Midbrain (tissue), 1 donor: Measurements from ENCODE around the gene KCNIP3.
"Not testable (repeated sequence)": the region's sequence is repeated elsewhere in the genome, so short reads cannot be mapped to it uniquely, and the experiment has no call there.

Experiments used
- DNase-seq: peaks from one replicate; lab custom pipeline; 2025; lab: John Stamatoyannopoulos, UW

KCNIP3 gene

DNA sequence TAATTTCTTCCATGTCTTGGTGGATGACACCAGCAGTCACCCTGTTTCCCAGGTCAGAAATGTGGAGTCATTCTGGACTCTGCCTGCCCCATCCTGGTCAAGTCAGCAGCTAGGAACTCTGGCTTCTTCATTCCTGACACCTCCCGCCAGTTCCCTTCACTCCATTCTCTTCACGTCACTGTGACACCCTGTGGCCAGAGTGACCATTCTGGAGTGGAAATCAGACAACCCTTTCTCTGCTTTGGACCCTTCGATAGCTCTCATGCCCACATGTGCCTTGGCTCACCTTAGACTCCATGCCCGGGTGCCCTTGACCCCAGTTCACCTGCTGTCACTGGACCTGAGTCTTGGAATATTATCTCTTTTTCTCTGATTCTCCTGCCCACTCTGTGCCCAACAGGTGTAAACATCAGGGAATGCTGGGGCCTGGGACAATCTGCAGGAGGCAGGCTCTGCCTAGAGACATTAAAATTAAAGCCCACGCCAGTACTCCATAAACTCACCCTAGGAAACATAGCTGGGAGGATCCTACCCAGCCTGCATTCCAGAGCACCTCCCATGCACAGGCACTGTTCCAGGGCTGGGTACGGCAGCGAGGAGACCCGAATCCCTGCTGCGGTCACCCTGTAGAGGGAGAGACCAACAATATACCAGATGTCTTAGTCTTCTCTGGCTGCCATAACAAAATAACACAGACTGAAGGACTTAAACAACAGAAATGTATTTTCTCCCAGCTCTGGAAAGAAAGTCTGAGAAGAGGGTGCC, 64.3 kb downstream of the KCNIP3 start:
- DNase-seq = no peak

DNA sequence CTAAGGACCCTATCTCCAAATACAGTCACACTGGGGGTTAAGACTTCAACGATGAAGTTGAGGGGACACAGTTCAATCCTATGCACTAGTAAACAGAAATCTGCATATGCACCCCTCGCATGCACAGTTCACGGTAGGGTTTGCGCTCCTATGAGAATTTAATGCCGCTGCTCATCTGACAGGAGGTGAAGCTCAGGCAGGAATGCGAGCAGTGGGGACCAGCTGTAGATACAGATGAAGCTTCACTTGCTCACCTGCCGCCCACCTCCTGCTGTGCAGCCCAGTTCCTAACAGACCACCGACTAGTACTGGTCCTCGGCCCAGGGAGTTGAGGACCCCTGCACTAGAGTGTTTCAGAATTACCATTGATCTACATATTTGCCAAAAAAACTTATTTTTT, 65.3 kb downstream of the KCNIP3 start:
- no peak for DNase-seq

DNA sequence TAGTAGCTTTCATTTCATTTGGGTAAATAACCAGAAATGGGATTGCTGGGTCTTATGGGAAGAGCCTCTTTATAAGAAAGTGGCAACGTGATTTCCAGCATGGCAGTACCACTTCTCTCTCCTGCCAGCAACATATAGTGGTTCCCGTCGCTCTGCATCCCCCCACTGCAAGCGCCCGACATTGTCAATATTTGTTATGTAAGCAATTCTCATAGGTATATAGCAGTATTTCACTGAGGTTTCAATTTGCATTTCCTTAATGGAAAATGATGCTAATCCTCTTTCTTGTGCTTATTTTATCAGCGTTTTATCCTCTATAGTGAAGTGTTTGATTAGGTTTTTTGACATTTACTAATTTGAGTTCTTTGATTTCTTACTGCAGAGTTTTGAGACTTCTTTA, 69.4 kb downstream of the KCNIP3 start:
- DNase-seq = no peak

DNA sequence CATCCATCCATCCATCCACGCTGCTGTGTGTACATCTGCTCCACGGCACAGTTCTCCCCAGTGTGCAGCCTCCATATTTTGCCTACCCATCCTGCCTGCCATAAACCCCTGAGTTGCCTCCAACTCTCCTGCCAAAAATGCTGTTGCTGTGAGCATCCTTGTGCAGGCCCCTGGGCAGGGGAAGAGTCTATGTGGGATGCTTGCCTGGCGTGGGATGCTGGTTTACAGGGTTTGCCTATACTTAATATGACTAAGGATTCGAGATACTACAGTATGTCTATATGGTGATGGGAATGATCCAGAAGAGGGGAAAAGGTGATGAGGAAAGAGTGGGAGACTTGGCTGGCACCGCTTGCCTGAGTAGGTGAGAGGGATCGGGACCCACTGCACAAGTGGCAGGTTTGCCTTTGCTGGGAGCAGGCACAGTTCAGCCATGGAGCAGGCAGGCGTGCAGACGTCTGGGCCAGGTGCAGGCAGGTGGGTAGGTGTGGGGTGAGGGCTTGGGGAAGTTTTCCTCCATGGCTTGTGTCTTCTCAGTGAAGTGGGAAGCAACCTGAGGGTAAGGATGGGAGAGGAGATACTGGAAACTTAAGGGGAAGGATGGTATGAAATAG, 75.2 kb downstream of the KCNIP3 start:
- no peak for DNase-seq

DNA sequence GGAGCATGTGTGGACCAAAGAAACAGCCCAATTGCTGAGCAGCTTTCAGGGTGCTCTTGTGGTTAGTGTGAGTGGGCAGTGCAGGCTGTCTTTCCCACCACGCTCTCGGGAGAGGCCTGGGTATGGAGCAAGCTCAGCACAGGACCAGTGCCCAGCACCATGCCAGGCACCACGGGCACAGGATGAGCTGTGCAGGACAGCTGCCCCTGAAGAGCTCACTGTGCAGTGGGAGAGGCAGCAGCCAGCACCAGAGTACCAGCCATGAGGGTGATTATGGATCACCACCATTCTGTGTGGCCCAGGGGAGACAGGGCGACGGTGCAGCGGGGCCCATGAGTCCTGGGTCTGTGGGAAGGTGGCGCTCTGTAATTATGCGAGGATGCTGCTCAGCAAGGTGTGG, 75.7 kb downstream of the KCNIP3 start:
- no peak for DNase-seq

DNA sequence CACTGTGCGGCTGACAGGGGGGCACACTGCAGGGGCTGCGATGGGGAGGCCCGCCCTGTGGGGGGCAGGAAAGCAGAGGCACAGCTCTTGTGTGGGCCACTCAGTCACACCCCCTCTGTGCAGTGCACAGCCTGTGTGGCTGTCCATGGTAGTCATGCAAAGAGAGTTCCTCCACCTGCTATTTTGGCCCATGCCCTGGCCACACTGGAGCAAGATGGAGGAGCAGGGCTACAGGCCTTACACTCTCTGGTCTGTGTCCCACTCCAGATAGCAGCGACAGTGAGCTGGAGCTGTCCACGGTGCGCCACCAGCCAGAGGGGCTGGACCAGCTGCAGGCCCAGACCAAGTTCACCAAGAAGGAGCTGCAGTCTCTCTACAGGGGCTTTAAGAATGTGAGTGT, 76.9 kb downstream of the KCNIP3 start:
- no peak for DNase-seq

DNA sequence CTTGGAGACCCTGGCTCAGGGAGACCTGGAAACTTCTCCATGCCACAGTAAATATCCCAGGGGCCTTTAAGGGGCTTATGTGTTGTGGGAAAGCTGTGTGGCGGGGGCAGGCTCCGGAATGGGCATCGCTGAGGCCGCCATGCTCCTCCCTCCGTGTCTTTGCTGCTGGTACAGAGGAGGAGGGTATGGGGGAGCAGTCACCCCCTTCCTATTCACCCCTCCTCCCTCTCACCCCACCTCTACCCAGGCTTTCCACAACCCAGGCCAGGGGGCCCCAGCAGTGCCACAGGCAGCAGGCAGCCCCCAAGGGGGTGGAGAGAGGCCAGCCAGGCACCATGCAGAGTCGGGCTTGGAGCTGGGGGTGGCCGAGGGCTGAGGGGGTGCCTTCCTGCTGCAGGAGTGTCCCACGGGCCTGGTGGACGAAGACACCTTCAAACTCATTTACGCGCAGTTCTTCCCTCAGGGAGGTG, 77.3 kb downstream of the KCNIP3 start:
- DNase-seq = no peak

DNA sequence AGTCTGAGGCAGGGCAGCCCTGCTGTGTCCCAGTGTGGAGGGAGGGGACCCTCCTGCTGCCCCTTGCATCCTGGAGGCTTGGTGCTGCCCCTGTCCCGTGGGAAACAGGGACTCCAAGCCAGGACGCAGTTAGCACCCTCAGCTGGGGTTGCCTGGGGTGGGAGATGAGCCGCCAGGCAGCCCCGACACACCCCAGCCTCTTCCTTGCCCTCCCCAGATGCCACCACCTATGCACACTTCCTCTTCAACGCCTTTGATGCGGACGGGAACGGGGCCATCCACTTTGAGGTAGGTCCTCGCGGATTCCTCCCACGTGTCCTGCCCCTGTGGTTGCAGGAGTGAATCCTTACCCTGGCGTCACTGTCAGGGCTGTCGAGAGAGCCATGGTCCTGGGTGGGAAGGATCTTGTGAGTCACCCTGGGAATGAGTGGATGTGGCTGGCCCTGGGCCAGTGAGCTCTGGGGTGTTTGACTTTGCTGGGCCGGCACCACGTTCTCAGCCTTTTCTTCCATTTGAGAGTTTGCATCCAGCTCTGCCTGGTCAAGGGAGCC, 77.8 kb downstream of the KCNIP3 start:
- DNase-seq = no peak

DNA sequence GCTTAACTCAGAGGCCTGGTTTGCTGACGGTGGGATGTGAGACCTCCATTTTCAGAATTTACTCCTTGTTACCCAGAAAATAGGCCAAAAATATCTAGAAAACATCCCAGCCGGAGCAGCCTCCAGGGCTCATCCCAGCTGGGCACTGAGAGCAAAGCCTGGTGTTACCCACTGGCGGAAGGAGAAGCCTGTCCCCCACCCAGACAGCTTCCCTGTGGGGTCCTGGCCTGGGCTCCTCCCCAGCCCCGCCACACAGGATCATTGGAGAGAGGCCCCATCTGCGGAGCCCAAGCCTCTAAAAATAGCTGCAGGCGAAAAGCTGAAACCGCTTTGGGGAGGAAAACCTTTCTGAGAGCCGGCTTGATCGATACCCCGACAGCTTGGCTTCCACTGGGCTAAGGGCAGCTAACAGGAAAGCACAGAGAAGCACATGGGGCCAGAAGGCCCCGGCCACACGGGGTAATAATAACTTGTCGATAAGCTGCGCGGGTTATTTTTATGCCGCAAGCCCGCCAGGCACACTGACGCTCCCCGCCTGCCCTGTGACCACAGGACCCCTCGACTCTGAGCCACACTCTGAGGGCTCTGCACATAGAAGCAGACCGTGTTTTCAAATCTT, 78.5 kb downstream of the KCNIP3 start:
- no peak for DNase-seq

DNA sequence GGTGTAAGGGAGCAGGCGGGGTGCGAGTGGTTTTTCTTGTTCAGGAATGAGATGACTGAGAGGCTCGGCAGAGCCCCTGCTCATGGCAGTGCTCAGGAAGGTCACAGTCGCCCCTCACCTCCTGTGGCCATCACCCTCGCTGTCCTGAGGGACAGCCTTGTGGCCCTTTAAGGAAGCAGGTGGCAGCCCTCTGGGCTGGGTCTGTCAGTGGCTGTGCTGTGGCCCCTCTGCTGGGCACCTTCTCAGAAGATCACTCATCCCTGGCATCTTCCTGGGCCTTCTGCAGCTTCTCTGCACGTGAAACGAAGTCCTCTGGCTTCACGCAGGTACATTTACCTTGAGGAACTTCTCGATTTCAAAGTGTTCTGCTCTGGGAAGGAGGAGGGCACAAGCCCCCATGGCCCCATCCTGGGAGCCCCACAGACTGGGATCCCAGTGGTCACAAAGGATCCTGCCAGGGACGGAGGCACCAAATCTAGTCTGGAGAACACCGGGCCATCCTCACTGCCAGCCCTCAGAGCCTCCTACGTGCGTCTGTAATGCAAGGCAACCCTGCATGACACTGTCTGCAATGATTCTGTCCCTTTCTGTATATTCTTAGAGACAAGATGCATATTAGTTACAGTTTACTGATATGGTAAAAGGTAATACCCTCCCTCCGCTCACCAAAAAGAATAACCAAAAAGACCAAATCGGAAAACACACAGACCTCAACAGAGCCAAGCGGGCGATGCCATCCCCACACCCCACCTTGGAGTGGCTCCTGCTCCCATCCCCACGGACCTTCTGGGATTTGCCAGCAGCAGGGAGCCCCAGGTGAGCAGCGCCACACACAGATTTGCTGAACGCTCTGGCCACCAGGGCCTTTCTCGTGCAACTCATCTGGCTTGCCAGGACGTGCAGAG, 79.4 kb downstream of the KCNIP3 start:
- no peak for DNase-seq

DNA sequence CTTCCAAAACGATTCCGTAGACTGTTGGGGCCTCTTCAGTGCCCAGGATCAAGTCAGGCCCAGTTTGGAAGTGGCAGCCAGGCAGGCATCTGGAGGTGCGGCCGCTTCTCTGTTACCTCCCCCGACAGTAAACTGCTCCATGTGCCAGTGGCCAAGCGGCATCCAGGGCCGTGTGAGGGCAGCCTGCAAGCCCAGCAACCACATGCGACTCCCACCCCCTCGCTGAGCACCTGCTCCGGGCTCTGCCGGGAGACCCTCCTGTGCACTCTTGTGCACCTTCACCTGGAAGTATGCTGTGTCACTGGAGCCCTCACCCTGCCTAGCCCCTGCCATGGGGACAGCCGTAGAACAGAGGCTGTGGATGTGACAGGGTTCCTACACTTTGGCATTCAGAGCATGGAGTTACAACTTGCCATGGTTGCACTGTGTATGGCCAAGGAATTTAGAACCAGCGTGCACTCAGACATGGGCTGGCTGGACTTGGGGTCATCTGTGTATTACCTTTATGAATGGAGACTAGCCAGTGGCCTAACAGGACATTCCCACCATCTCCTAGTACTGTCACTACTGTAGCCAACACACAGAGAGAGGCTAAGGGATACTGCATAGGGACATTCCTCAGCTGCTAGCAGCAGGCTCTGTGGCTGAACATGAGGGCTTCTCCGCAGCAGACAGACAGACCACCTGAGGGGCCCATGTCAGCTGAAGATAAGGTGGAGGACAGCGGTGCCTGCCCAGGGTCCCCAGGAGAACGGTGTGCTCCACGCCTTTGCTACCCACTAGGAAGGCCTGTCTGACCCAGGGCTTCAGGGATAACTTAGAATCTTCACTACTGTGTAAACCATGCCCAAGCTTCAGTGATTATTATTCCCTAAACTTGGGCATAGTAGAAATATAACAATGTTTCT, 80.3 kb downstream of the KCNIP3 start:
- no peak for DNase-seq

DNA sequence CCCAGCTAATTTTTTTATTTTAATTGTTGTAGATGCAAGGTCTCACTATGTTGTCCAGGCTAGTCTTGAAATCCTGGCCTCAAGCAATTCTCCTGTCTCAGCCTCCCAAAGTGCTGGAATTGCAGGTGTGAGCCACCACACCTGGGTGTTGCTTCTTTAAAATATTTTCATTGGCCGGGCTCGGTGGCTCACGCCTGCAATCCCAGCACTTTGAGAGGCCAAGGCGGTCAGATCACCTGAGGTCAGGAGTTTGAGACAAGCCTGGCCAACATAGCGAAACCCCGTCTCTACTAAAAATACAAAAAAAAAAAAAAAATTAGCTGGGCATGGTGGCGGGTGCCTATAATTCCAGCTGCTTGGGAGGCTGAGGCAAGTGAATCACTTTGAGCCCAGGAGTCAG, 81.1 kb downstream of the KCNIP3 start:
- not testable (repeated sequence) for DNase-seq

DNA sequence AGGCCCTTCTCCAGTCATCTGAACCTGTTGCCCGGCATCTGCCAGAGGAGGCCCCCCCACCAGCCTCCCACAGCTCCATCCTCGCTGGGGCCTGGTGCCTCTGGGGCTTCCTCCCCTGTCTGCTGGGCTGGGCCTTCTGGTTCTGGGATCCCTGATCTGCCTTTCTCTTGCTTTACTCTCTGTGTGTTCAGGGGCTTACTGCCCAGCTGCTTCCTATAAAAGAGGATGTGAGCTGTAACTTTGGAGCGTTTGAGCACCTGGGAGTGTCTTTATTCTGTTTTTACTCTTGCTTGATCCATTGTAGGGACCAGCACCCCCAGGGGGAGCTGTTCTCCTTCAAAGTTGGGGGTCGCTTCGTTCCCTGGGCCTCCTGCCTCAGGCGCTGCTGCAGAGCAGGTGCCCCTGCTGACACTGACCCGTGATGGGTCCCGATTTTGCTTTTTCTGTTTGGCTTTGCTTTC, 82.3 kb downstream of the KCNIP3 start:
- no peak for DNase-seq

DNA sequence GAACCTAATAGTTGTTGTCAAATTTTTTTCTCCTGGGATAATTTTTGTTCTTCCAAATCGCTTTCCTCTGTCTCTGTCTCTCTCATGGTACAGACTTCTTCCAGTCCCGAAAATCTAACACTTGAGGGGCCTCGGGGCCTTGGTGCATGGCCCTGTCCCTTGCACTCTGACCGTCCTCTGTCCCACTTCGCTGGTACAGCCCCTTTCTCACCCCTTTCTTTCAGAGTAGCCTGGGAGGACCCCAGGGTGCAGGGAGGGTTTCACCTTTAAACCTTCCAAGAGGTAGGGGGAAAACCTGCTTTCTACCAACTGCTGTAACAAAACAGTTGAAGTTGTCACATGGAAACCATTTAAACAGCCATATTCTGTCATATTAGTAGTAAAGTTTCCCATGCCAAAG, 83.1 kb downstream of the KCNIP3 start:
- DNase-seq = no peak

DNA sequence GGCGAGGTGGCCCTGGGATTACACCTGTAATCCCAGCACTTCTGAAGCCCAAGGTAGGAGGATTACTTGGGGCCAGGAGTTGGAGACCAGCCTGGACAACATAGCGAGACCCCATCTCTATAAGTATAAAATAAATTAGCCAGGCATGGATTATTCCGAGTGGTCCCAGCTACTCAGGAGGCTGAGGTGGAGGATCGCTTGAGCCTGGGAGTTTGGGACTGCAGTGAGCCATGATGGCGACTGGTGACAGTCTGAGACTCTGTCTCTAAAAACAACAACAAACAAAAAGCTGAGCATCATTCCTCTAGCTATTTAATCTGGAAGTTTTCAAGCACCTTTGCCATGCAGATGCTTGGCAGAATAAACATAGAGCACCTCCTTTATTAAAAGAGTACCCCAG, 83.6 kb downstream of the KCNIP3 start:
- no peak for DNase-seq

DNA sequence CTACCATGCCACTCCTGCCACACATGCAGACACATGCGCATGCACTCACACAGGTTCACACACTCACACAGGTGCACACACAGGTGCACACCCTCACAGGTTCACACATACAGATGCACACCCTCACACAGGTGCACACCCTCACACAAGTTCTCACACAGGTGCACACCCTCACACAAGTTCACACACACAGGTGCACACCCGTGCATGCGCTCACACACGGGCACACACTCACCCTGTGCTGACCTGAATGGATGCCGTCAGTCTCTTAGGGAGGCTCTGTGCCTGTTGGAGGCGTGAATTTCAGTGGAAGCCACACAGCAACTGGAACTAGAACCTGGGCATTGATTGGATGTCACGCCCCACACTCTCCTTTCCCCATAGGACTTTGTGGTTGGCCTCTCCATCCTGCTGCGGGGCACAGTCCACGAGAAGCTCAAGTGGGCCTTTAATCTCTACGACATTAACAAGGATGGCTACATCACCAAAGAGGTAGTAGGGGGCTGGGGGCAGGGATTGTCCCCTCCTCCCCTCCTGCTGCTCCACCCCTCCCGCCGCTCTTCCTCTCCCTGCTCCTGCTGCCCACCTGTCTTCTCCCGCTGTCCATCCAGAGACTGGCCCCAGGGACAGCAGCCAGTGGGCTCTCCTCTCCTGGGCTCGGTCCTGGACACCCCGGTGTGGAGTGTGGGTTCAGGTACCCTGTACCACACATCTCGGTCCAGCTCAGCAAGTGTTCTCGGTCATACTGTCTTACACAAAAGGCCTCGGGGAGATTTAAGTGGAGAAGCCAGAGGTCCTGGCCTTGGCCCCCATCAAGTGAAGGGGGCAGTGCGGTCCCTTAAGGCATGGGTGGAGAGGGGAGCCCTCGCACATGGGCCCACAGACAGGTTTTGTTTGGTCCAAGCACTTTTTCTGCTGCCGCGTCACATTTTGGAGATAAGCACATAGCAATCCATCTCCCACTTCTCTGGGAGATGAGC, 84.4 kb downstream of the KCNIP3 start:
- DNase-seq = no peak

DNA sequence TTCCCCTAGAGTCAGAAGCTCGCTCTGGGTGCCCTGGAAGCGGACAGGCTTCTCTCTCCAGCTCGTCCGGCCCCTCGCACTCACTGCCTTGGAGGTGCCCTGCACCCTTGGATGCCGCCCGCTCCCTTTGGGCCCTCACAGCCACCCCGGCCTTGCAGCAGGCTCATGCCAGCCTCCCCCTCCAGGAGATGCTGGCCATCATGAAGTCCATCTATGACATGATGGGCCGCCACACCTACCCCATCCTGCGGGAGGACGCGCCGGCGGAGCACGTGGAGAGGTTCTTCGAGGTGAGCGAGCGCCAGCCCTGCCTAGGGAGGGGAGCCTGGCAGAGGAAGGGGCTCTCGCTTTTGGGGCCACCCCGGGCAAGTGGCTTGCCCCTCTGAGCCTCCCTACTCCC, 85.0 kb downstream of the KCNIP3 start:
- DNase-seq = no peak

DNA sequence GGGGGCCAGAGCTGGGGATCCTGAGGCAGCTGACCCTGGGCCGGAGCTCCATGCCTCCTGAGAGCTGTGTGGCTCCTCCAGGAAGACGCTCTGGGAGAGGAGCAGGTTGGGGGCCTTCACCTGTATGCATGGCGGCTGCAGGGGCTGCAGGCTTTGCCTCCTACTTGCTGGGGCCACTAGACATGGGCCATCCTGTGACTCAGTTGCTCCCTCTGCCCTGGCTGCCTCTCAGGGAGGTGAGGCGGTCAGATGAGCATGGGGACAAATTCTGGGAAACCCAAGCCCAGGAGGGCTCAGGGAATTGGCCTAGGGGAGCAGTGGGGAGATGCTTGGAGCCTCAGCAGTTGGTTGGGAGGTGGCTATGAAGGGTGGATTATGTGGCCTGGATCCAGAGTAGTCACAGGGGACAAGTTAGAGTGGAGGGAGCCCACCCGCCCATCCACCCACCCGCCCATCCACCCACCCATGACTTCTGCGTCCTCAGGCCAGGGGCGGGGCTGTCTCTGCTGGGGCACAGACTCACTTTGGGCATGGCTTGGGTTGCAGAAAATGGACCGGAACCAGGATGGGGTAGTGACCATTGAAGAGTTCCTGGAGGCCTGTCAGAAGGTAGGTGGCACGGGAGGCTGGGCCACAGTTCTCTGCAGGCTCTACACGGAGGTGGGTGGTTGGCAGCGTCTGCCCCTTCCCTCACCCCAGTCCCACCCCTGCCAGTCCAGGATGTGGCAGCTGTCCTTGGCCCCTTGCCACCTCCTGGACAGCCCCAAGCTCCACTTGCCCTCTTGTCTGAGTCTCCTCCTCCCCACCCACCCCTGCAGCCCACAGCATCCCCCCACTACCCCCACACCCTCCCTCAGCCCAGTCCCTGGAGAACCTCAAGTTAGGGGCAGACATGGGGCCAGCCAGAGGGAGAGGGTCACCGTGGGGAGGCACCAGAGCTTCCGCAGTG, 85.8 kb downstream of the KCNIP3 start:
- DNase-seq = no peak
